ENCODE data around the gene EMILIN3.

Gene EMILIN3

GRCh38 chr20:41391587-41392001, 25.0 kb upstream of the EMILIN3 start:
- TF ChIP-seq, protein P1, sequence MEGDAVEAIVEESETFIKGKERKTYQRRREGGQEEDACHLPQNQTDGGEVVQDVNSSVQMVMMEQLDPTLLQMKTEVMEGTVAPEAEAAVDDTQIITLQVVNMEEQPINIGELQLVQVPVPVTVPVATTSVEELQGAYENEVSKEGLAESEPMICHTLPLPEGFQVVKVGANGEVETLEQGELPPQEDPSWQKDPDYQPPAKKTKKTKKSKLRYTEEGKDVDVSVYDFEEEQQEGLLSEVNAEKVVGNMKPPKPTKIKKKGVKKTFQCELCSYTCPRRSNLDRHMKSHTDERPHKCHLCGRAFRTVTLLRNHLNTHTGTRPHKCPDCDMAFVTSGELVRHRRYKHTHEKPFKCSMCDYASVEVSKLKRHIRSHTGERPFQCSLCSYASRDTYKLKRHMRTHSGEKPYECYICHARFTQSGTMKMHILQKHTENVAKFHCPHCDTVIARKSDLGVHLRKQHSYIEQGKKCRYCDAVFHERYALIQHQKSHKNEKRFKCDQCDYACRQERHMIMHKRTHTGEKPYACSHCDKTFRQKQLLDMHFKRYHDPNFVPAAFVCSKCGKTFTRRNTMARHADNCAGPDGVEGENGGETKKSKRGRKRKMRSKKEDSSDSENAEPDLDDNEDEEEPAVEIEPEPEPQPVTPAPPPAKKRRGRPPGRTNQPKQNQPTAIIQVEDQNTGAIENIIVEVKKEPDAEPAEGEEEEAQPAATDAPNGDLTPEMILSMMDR (IDR thresholded peaks at IDR 0.05; ENCODE audit: low read depth, low read length, missing control alignments): no peak
- H3K4me3 ChIP-seq (ENCODE audit: low read depth, low read length): no peak overlapping the region
- no peak for DNase-seq (ENCODE audit: low read depth)

GRCh38 chr20:41390889-41391288, 24.3 kb upstream of the EMILIN3 start:
- TF ChIP-seq, protein P1 (IDR thresholded peaks at IDR 0.05; ENCODE audit: low read depth, low read length, missing control alignments): no peak
- no peak for DNase-seq (ENCODE audit: low read depth)
- no peak overlapping the region for H3K4me3 ChIP-seq (ENCODE audit: low read depth, low read length)

GRCh38 chr20:41387444-41387851, 20.8 kb upstream of the EMILIN3 start:
- H3K4me3 ChIP-seq (ENCODE audit: low read depth, low read length): no peak overlapping the region
- DNase-seq (ENCODE audit: low read depth): no peak
- TF ChIP-seq, protein P1 (IDR thresholded peaks at IDR 0.05; ENCODE audit: low read depth, low read length, missing control alignments): peak; percentile 7

DNA sequence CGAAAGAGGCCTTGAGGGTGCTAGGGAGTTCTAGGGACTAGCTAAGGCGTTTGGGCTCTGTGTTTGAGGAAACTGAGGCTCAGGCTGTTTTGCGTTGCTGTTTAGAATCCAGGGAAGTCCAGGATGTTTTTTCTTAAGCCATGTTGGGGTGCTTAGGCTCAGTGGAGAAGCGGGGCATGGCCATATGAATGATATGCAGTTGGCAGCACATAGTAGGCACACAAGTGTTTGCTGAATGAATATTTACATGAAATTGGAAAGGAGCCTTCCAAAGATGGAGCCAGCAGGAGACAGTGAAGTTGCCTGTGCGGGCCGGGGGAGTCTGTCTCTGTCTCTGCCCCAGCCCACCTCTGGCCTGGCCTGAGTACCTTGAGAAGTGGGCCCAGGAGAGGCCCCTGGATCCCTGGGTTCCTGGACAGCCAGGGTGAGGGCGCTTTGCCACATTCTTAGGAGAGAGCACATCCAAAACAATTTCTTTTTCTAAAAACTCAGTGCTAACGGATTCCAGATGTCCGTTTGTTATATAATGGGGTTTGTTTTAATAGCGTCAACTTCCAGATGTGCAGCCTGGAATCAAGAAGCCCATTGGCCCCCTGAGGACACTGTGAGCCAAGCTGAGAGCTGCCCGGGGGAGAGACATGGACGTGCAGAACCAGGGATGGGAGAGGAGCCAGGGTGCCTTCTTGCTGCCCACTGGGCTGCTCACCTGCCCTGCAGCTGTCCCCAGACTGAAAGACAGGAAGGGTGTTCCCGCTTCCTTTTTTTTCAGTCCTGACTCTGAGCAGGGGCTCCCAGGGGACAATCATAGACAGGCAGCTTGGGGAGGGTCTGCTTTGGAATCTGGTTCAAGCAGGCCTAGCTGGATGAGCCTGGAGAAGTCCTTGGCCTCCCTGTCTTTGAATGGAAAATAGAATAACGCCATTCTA, 20.1 kb upstream of the EMILIN3 start:
- H3K4me3 ChIP-seq (ENCODE audit: low read depth, low read length): no peak overlapping the region
- no peak for DNase-seq (ENCODE audit: low read depth)
- TF ChIP-seq, protein P1 (IDR thresholded peaks at IDR 0.05; ENCODE audit: low read depth, low read length, missing control alignments): no peak

GRCh38 chr20:41382791-41383305, 16.2 kb upstream of the EMILIN3 start:
- H3K4me3 ChIP-seq (ENCODE audit: low read depth, low read length): no peak overlapping the region
- no peak for DNase-seq (ENCODE audit: low read depth)
- TF ChIP-seq, protein P1 (IDR thresholded peaks at IDR 0.05; ENCODE audit: low read depth, low read length, missing control alignments): no peak

- DNase-seq (ENCODE audit: low read depth): no peak
- TF ChIP-seq, protein P1 (IDR thresholded peaks at IDR 0.05; ENCODE audit: low read depth, low read length, missing control alignments): no peak
- H3K4me3 ChIP-seq (ENCODE audit: low read depth, low read length): no peak overlapping the region
Measured at GRCh38 chr20:41380551-41381193, 14.1 kb upstream of the EMILIN3 start.
